ENCODE data around the gene TPSB2. TPM values are rescaled to one million over a fixed set of nuclear protein-coding genes. Genes with fewer than 3 reads are reported as not detected.

Gene TPSB2
- total RNA-seq, 1 experiment from 2014 or later: not detected

DNA sequence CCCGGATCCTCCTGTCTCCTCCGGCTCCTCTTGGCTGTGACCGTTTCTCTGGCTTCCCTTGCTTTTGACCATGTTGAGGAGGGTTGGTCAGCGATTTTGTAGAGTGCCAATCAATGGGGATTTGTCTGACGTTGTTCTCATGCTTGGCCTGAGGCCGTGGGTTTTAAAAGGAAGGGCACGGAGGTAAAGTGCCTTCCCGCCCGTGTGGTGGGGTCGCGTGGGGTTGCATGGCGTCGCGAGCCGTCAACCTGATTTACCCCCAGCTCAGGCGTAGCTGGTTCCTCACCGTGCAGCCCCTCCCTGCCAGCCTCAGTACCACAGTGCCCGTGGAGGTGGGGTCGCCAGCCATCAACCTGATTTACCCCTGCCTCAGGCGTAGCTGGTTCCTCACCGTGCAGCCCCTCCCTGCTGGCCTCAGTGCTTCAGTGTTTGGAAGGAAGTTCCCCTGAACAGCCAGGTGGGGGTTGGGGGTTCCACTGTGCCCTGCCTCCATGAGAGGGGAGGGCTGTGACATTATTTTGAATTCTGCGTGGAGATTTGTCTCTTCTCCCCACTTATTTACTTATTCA lies 15.6 kb upstream of the TPSB2 start:
- H3K9ac ChIP-seq (ENCODE audit: low read length): no peak overlapping the region
- no peaks in the 10 kb centered on the region for H3K79me2 ChIP-seq (ENCODE audit: insufficient read depth, low read length)
- no peaks in the 10 kb centered on the region for H3K4me1 ChIP-seq (ENCODE audit: control insufficient read depth in 1 of 2, insufficient read depth in 2 of 2, low read length in 2 of 2)
- no peaks in the 10 kb centered on the region for H3K36me3 ChIP-seq (ENCODE audit: control insufficient read depth in 1 of 2, insufficient read depth in 2 of 2, low read length in 2 of 2)
- ATAC-seq: no peak
- TF ChIP-seq TCF7L2 (IDR thresholded peaks at IDR 0.05; ENCODE audit: borderline replicate concordance, extremely low read depth, insufficient read depth, insufficient read length) (no peak), ZNF274 (IDR thresholded peaks at IDR 0.05; ENCODE audit: low read depth, low read length) (no peak), SIN3A (IDR thresholded peaks at IDR 0.05; ENCODE audit: low read depth) (no peak), JUND (IDR thresholded peaks at IDR 0.05) (no peak), CBX3 (IDR thresholded peaks at IDR 0.05; ENCODE audit: low read depth) (no peak)
- TF ChIP-seq, protein P1, sequence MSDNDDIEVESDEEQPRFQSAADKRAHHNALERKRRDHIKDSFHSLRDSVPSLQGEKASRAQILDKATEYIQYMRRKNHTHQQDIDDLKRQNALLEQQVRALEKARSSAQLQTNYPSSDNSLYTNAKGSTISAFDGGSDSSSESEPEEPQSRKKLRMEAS (IDR thresholded peaks at IDR 0.05): no peak
- TF ChIP-seq, protein P2, sequence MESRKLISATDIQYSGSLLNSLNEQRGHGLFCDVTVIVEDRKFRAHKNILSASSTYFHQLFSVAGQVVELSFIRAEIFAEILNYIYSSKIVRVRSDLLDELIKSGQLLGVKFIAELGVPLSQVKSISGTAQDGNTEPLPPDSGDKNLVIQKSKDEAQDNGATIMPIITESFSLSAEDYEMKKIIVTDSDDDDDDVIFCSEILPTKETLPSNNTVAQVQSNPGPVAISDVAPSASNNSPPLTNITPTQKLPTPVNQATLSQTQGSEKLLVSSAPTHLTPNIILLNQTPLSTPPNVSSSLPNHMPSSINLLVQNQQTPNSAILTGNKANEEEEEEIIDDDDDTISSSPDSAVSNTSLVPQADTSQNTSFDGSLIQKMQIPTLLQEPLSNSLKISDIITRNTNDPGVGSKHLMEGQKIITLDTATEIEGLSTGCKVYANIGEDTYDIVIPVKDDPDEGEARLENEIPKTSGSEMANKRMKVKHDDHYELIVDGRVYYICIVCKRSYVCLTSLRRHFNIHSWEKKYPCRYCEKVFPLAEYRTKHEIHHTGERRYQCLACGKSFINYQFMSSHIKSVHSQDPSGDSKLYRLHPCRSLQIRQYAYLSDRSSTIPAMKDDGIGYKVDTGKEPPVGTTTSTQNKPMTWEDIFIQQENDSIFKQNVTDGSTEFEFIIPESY (IDR thresholded peaks at IDR 0.05; ENCODE audit: extremely low read depth, insufficient replicate concordance, low read length): no peak
- TF ChIP-seq, protein P3, sequence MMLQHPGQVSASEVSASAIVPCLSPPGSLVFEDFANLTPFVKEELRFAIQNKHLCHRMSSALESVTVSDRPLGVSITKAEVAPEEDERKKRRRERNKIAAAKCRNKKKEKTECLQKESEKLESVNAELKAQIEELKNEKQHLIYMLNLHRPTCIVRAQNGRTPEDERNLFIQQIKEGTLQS (IDR thresholded peaks at IDR 0.05): no peak
- BruUV-seq (replicated peaks): no TSS peak
- intact Hi-C loops (cut with micrococcal nuclease): no loop called here
- no peak overlapping the region for H3K4me2 ChIP-seq (ENCODE audit: low read length)
- no peaks in the 10 kb centered on the region for H3K27me3 ChIP-seq (ENCODE audit: insufficient read depth, low read length)
- ChIA-PET RAD21 (ENCODE audit: low non-redundant PET in 1 of 2, low total read pairs in 2 of 2, uncharacterized antibody in 2 of 2, unreplicated experiment in 2 of 2) (no interaction called here), POLR2A (no interaction called here), CTCF (no interaction called here)
- no peak overlapping the region for H3K27ac ChIP-seq (ENCODE audit: low read depth, low read length)
- H3K9me2 ChIP-seq (ENCODE audit: insufficient read depth): no peaks in the 10 kb centered on the region
- no peak for DNase-seq (ENCODE audit: low read depth, low spot score)
- no peaks in the 10 kb centered on the region for H3K9me3 ChIP-seq (ENCODE audit: control insufficient read depth in 1 of 2, insufficient read depth in 1 of 2, low read depth in 1 of 2, low read length in 2 of 2)
- no peak overlapping the region for H3K4me3 ChIP-seq (replicated peaks in 1 of 2; ENCODE audit: low read depth in 1 of 2, low read length in 2 of 2)
- H4K20me1 ChIP-seq (ENCODE audit: insufficient read depth): no peaks in the 10 kb centered on the region
- no peak overlapping the region for H2AFZ ChIP-seq (ENCODE audit: low read depth, low read length, poor library complexity, severe bottlenecking)
